Activated CD4-positive, alpha-beta T cell treated with anti-CD3 and anti-CD28 coated beads, Interleukin-2, Interleukin-6, amounts not matched to agents 100 ng/mL and 50 ng/mL, durations not matched to agents 16 hours and 8 hours (primary cell): Measurements from ENCODE around the gene ZNF598.
"Not testable (repeated sequence)": the region's sequence is repeated elsewhere in the genome, so short reads cannot be mapped to it uniquely, and the experiment has no call there.

Source experiments
- DNase-seq: peaks from one replicate; pipeline ENCODE4 v3.0.0-alpha.2; 2020

ZNF598 gene

DNA sequence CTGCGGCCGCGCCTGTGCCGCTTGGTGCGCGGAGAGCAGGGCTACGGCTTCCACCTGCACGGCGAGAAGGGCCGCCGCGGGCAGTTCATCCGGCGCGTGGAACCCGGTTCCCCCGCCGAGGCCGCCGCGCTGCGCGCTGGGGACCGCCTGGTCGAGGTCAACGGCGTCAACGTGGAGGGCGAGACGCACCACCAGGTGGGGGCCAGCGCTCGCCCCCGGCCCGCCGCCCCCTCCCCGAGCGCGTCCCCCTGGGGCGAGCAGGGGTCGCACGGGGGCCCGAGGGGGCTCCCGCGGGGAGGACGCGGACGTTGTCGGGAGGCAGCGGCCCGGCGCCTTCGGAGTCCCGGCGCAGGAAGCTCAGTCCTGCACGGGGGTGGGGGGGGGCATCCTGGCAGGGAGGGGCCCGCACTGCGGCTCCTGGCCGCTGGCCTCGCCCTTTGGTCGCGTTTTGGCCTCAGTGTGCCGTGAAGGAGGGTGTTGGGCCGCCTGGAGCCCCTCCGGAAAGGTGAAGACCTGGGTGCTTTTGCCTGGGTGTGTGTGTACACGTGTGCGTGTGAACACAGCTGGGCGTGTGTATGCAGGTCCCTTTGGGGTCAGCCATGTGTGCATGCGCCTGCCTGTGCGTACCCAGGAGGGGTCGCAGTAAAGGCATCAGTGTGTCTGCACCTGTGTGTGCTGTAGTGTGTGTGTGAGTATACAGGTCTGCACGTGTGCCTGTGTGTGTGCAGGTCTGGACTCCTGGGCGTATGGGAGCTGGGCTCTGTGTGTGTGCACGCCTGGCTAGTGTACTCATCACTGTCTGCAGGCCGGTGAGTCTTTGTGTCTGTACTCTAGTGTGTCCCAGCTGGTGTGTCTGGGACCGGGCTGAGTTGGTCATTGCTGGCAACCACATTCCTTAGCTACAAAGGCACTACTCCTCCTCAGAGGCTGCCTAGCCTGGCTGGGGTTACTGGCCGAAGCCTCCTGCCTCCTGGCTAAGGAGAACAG is 17.7 kb upstream of the ZNF598 start:
- DNase-seq, result no peak

DNA sequence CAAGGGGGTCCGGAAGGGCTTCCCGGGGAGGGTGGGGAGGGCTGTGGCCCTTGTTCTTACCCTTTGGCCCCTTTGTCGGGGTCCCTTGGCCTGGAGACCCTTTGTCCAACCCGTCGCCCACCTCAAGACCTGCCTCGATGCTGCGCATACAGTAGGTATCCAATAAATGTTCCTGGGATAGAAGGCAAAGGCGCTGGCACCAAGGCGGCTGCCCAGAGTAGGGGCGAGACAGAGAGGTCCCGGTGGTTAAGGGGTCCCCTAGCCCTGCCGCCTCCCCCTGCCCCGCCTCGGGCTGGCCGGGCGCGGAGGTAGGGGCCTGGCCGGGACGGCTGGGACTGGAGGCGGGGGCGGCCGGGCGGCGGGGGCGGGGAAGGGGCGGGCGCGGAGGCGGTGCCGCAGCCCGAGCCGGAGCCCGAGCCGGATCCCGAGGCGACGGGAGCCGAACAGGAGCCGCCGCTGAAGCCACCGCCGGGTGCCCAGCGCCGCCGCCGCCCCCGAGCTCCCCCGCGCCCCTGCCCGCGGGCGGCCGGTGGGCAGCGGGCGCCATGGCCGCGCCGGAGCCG is 16.9 kb upstream of the ZNF598 start, which contains the start of gene NHERF2:
Gene NHERF2, plus strand, starts transcription at position 442 of the 563 bp plus-strand sequence. Its CDS starts 104 bp downstream, at position 546.
- peak; percentile 26 for DNase-seq

DNA sequence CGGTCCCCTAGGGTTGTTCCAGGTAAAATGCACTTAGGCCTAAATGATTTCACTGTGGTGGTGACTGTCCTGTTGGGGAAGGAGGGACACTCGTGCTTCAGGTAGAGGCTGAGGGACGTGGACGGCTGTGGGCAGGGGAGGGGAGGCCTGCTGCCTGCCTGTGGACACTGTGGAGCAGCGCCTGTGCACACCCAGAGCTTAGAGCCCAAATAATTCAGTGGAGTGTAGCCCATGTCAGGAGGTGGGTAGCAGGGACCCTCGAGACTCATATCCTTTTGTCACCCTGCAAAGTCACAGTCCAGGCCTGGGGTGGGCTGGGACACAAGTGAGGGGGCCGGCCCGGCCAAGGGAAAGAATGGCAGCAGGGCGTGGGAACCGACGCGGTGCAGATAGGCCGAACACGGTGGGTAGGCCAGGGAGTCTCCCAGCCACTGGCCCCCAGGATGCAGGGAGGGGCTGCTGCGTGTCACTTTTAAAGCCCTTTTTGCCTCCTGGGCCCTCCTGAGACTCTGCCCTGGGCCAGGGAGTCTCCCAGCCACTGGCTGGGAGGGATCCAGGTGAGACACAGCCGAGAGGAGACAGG is 16.3 kb upstream of the ZNF598 start:
- DNase-seq, result no peak

DNA sequence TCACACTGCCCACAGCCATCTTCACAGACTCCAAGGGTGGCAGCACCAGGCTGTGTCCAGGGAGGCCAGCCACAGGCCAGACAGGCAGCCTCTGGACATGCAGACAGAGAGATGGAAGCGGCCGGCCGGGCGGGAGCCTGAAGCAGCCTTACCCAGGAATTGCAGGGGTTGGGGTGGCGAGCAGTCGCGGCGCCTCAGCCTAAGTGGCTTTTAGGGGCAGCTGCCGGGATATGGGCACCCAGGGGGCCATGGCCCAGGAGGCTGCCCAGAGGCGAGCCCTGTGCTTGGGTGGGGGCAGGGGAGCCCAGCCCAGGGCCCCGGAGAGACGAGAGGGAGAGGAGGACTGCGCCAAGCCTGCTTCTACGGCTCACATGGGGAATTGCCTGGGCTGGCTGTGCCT is 15.6 kb upstream of the ZNF598 start:
- DNase-seq, result no peak

DNA sequence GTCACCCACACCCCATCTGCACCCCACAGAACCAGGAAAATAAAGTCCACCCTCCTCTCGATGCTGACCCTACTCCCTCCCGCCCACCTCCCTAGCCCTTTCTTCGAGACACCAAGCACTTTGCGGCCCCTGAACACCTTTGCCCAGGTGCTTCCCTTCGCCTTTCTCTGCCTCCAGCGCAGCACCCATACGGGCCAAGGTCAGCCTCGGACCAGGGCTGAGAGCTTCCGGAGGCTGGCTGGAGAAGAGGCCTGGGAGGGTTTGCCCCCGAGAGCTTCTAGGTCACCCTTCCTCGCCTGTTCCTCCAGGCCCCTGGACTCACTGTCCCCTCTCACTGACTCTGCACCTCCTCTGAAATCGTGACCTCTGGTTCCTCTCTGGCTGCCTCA is 14.4 kb upstream of the ZNF598 start:
- DNase-seq, result no peak

DNA sequence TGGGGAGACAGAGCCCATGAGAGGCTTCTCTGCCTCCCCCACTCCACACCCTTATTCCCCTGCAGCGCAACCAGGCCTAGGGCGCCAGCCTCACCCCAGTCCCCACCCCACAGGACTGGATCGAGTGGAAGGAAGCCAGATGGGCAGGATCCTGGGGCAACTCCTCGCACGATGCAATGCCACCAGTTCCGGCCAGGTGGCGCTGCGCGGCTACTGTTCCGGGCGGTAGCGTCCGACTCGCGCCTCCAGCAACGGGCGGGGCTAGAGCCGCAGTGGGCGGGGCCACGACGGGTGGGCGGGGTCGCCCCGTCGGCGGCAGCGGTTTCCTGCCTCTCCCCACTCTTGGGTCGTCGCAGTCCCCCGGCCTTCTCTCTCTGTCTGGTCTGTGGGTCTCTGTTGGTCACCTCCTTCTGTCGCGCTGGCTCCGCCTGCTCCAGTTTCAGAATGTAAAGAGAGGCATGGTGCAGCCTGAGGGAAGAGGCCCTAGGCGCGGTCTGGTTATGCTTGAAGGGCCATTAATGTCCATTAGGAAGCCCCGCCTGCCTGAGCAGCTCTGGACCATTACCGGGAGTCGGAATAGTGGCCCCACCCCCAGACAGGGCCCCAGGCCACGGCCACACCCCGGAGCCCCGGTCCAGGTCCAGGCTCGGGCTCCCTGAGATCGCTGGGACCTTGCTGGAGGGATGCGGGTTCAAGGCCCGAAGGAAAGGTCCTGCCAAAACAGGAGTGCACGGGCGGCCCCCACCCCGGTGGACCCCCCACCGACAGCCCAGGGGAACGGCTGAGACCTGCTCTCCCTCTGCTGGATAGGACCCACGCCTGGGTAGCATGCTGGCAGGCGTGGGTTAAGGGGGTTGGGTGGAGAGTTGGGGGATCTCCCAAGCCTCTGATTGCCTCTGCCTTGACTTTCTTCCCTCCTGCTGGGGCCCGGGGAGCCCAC is 13.7 kb upstream of the ZNF598 start:
- DNase-seq, result peak; percentile 97

DNA sequence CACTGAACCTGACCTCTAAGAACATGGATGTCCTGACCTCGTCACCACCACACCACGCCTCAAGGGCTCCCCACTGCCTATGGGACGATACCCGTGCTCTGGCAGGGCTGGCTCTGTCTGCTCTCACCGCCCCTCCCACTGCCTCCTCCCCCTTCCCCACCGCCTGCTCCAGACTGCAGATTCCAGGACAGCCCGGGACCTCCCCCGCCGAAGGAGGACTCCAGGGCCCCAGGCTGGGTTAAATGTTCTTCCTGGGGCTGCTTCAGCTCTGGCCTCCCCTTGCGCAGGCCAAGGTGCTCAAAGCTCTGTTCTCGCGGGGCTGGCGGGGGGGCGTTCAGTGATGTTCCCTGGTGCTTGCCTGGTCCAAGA is 13.1 kb upstream of the ZNF598 start:
- peak; percentile 30 for DNase-seq

DNA sequence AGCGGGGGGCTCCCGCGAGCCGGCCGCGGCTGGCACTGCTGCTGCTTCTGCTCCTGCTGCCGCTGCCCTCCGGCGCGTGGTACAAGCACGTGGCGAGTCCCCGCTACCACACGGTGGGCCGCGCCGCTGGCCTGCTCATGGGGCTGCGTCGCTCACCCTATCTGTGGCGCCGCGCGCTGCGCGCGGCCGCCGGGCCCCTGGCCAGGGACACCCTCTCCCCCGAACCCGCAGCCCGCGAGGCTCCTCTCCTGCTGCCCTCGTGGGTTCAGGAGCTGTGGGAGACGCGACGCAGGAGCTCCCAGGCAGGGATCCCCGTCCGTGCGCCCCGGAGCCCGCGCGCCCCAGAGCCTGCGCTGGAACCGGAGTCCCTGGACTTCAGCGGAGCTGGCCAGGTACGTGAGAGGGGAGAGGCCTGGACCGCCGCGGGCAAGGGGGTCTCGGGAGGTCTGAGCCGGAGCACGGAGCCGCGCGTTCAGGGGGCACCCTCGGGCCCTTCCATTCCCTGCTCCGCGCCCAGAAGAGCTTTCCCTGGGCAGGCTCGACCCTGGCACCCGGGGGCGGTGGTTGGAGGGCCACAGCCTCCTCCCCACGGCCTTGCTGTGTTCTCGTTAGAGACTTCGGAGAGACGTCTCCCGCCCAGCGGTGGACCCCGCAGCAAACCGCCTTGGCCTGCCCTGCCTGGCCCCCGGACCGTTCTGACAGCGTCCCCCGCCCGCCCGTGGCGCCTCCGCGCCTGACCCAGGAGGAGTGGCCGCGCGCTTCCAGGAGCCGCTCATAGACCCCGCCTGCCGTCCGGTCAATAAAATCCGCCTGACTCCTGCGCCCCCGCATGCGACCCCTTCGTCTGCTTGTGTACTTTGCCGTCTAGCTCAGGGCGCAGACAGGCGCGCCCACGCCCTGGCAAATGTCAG is 10.6 kb upstream of the ZNF598 start:
- no peak for DNase-seq

DNA sequence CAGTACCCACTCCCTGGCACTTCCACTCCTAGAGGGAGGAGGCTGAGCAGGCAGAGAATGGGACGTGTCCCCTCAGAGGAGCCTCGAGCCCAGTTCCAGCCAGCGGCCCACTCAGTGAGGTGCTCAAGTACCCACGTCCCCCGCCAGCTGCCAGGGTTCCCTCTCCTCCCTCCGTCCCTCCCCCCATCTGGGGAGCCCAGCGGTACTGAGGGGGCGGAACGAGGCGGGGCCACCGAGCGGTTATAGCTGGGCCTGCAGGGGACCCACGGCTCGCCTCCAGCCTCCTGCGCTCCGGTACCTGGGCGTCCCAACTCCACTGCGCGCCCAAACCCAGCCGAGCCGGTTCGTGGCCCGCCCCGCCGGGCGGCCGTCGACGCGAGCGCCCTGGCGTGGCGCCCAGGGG is 9.9 kb upstream of the ZNF598 start, which contains the start of gene NPW:
Gene NPW, plus strand, starts transcription at position 268 of the 403 bp plus-strand sequence.
- DNase-seq, result no peak

DNA sequence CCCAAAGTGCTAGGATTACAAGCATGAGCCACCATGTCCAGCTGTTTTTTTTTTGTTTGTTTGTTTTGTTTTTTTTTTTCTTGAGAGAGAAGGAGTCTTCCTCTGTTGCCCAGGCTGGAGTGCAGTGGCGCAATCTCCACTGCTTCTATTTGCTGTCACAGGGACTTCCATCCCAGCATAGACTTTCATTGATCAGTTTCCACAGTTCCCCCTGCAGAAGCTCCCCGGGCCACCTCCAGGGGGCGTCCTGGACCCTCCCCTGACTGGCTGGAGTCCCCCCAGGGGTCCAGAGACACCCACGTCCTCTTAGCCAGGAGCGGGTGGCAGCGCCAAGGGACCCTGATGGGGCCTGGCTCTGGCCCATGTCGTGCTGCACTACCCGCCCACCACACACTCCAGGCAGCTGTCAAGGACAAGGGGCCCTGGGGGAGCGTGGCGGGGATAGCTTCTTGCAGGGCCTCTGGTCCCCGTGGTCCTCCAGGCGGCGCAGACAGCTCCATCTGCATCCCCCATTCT is 6.8 kb upstream of the ZNF598 start:
- DNase-seq, result no peak

DNA sequence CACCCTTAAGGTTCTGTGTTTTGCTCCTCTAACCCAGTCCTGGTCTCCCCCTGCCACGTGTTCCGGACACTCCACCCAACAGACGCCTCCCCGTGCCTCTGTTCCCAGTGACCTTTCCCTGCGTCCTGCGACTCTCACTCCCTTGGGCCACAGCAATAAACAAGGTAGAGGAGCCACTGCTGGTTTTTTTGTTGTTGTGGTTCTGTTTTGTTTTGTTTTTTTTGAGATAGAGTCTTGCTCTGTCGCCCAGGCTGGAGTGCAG is 6.3 kb upstream of the ZNF598 start:
- DNase-seq, result no peak

DNA sequence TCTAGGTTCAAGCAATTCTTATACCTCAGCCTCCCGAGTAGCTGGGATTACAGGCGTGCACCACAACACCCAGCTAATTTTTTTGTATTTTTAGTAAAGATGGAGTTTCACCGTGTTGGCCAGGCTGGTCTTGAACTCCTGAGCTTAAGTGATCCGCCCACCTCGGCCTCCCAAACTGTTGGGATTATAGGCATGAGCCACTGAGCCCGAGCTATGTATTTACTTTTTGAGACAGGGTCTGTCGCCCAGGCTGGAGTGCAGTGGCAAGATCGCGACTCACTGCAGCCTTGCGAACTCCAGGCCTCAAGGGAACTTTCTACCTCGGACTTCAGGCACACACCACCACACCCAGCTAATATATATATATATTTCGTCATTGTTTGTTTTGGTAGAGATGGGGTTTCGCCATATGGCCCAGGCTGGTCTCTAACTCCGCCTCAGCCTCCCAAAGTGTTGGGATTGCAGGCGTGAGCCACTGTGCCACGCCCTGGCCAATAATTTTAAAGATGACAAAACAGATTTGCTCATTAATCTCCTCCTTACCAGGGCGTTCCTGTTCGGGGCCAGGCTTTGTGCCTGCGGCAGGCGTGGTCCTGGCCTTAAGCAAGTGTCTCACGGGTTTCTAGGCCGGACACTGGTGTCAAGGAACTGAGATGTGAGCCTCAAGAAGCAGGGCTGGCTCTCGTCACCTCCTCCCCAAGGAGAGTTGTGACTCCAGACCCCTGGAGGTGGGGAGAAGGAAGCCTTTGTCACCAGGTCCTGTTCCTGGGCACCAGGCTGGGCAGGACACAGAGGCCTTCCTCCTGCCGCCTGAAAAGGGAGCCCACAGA is 5.7 kb upstream of the ZNF598 start:
- DNase-seq, result no peak

DNA sequence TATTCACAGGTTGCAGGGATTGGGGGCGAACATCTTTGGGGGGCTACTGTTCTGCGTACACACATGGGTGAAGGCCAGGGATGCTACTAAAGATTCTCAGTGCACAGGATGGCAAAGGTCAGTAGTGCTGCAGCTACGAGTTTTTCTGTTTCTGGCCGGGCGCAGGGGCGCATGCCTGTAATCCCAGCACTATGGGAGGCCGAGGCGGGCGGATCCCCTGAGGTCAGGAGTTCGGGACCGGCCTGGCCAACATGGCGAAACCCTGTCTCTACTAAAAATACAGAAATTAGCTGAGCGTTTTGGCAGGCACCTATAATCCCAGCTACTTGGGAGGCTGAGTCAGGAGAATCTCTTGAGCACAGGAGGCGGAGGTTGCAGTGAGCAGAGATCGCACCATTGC is 3.9 kb upstream of the ZNF598 start:
- DNase-seq, result no peak

DNA sequence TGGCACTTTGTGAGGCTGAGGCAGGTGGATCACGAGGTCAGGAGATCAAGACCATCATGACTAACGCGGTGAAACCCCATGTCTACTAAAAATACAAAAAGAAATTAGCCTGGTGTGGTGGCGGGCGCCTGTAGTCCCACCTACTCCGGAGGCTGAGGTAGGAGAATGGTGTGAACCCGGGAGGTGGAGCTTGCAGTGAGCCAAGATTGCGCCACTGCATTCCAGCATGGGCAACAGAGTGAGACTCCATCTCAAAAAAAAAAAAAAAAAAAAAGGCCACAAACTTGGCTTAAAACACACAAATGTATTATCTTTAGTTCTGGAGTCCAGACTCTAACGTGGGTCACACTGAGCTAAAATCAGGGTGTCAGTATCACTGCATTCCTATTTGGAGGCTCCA is 2.1 kb upstream of the ZNF598 start:
- not testable (repeated sequence) for DNase-seq

DNA sequence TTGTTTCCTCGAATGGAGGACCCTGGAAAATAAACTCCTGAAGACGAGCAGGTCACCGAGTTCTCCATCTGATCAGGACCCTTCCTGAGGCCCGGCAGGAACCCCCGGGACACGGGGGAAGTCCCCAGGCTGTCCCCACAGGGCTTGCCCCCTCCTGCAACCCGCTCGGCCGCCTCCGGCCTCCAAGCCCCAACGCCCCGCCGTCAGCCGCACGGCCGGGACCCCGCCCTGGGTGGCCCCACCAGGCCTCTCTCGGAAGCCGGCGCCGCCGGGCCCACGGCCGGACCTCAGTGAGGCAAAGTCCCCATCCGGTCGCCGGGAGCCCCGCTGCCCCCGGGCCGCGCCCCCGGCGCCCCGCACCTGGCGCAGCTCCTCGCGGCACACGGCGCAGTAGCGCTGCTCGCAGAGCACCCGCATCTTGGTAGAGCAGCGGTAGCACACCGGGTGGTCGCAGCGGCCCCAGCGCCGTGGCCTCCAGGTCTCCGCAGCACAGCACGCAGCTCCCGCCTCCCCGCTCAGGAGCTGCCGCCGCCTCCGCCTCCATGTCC is 383 bp downstream of the ZNF598 start:
- peak; percentile 36 for DNase-seq

DNA sequence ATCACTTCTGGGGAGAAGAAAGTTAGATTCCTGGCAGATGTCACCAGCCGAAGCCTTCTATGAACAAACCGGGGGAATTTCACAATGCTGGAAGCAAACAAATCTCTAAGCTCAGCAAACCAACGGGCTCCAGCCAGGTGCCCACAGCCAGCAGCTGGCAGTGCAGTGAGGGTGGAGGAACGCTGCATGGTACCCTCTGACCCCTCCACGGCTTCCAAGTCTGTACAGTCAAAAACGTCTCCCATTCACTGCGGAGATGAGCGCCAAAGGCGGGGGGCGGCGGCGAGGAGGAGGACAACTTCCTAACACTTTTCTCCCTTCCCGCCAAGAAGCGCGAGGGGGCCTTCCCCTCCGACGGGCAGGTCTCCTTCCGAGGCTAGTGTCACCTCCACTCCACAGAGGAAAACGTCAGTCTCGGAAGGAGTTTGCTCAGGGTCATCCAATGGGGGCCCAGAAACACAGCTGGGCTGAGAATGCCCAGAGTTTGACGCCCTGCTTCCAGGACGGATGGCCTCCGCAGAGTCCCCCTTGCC is 924 bp downstream of the ZNF598 start:
- peak; percentile 52 for DNase-seq

DNA sequence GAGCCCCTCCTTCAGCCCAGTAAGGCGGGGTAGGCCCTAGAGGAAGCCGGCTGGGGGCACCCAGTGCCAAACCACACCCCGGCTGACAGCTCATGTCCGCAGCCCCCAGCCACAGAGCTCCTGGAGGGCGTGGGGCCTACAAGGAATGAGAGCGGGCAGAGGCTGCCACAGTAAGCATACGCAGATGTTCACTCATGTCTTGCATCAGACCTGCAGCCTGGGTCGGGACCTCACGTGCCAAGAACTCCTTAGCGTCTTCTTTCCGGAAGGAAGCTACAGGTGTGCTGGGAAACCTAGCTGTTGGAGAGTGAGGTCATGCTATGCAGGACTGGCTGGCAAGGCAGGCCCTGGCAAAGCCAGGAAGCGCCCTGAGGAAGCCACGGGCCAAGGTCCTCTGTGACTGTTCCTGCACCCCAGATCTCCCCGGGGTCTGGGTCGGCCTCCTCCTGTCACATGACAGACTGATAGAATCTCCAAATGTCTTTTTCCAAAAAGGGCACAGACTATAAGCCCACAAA is 1.6 kb downstream of the ZNF598 start:
- peak; percentile 60 for DNase-seq

DNA sequence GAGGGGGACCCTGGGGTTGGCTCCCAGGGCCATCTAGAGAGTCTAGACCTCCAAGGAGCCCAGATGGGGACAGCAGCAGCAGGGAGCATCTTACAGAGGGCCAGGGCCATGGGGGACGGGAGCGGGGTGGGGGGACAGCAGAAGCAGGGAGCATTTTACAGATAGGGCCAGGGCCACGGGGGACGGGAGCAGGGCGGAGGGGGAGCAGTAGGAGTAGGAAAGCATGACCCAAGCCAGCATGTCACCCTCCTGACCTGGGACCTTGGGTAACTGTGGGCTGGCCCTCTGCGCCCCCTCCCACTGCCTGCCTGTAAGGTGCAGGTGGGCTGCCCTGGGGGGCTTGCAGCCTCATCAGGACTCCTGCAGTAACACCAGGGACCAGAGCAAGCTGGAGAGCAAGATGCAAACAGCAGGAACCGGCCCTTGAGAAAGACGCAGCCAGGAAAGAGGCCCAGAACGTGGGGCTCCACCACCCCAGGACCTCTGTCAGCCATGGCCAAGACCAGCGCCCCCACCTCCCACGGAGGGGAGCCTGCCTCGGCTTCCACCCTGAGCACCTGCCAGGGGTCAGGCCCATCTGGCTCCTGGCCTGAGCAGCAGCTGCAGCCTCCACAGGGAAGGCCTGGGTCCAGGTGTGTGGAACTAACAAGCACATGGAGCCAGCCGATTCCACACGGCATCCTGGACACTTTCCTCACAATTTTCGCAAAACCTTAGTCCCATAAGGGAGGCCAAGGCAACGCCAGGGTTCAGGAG is 2.4 kb downstream of the ZNF598 start:
- DNase-seq, result no peak

DNA sequence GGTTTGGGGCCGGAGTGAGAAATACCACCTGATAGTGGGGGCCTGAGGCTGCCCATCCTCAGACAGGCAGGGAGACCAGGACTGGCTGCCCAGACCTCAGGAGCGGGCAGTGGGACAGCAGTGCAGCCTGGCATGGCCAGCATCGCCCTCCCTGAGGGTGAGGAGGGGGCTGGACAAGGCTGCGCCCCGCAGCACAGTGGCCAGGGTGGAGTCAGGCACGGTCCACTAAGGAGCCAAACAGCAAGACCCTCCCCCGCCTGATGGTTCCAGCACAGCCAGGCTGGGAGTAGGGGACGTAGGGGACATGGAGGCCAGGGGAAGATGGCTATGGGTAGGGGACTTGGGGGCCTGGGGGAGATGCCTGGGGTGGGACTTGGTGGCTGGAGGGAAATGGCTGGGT is 3.3 kb downstream of the ZNF598 start:
- DNase-seq, result no peak
